DMS153 treated with DMSO at 0.1 percent for 48 hours (cell line): Measurements from ENCODE around the gene TTC39B.
A peak's percentile ranks its signal among the peaks of the same experiment; 100 is the strongest.

Experiments used
- DNase-seq: peaks from one replicate; lab custom pipeline; 2025; ENCODE audit not compliant: unreplicated experiment; lab: John Stamatoyannopoulos, UW

The TTC39B gene

DNA sequence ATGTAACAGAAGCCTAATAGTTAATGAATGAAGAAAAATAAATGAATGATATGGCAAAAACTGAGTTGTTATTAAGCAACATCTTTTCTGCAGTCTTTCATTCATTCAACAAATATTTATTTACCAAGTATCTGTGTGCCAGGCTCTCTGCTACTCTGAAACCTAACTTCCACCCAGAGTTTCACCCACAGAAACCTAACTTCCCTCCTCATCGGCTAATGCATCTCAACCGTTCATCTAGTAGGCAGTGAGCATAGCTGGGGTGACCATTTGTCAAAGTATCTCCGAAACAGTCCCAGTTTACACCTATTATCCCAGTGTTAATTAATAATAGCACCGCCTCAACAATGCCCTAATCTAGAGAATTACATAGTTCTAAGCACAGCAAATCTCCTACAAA is 1.5 kb downstream of the TTC39B start:
- DNase-seq = no peak

GRCh38 chr9:15304632-15305031 is 2.4 kb downstream of the TTC39B start:
- no peak for DNase-seq

- no peak for DNase-seq
Observed at GRCh38 chr9:15300218-15300617, 6.8 kb downstream of the TTC39B start.

GRCh38 chr9:15299374-15299939 is 7.6 kb downstream of the TTC39B start:
- no peak for DNase-seq

- no peak for DNase-seq
Observed at GRCh38 chr9:15298362-15298761, 8.7 kb downstream of the TTC39B start.

- DNase-seq = no peak
Observed at GRCh38 chr9:15295761-15296405, 11.1 kb downstream of the TTC39B start.

DNA sequence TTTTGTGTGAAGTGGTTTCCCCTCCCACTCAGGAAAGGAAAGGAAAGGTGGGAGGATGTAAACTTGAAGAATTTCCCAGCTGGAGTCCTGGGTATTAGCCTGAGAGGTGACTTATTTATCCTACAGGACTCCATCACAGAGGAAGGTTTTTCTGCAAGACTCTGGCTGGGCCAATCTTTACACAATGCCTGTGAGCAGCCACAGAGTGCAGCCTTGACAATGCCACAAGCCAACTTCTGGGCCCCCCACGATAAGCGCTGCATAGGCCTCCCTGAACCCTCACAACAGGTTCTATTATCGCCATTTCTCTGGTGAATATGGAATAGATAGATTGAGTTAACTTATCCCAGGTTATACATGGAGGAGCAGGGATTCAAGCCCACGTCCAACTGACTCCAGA is 12.4 kb downstream of the TTC39B start:
- DNase-seq = no peak

DNA sequence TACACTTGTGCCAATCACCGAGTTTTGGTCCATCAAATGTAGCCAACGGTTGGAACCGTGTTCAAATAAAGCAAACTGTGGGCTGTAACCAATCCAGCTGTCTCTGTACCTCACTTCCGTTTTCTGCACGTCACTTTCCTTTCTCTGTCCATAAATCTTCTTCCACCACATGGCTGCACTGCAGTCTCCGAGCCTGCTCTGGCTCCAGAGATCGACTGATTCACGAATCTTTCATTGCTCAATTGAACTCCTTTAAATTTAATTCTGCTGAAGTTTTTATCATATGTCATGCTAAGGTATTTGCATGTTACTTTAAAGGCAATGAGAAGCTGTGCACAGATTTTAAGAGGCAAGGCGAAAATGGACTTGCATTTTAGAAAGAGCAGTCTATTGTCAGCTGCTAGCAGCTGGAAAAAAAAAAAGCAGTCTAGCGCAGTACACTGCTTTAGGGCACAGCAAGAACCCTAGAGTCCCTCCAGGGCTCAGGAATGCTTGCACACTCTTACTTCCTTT is 13.2 kb downstream of the TTC39B start:
- no peak for DNase-seq

GRCh38 chr9:15293084-15293483 is 13.9 kb downstream of the TTC39B start:
- no peak for DNase-seq

DNA sequence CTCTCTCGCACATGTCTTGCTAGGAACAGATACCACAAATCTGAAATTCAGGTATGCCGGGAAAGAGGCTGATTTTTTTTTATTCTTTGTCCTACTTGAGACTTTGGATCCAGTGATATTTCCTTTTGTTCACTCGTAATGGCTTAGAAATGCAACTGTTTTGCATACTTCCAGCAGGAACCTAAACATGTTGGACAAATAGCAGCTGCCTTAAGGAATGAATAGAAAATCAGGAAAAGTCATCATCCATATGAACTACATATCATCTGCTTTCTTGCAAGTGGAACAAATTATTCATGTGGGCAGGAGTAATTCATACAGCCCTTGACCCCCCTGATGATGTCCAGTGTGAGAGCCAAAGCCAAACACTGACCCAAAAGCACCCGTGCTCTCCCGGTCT is 17.4 kb downstream of the TTC39B start:
- no peak for DNase-seq

- no peak for DNase-seq
Observed at GRCh38 chr9:15287309-15287708, 19.7 kb downstream of the TTC39B start.

GRCh38 chr9:15286161-15286821 is 20.7 kb downstream of the TTC39B start:
- DNase-seq = no peak

GRCh38 chr9:15282567-15283285 is 24.3 kb downstream of the TTC39B start:
- DNase-seq = no peak

- no peak for DNase-seq
Observed at GRCh38 chr9:15280647-15281046, 26.4 kb downstream of the TTC39B start.

- DNase-seq = no peak
Observed at GRCh38 chr9:15278839-15279238, 28.2 kb downstream of the TTC39B start.

GRCh38 chr9:15278091-15278687 is 28.8 kb downstream of the TTC39B start:
- no peak for DNase-seq

DNA sequence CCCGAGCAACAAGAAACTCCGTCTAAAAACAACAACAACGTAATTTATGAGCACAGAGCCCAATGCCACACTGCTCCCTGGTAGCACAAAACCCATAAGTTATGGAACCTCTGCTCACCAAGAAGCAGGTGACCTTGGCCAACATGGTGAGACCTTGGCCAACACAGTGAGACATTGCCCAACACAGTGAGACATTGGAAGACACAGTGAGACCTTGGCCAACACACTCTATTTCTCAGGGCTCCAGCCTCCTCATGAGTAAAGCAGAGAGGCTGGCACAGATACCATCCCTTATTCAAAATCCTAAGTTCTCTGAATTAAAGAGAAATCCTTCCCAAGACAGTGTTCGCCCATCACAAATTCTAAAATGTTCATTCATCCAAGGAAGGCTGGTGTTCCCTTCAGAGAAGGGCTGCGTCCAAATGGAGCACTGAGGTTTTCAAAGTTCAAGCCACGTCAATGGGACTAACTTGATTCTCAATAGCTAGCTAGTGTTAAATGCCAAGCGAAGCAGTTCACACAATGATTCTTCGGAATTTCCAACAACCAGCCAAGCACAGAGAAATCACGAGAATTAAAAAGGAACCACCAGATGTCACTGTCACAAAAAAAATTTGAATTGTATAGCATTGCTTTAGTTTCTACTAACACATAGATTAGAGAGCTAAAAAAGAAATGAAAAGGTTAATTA is 29.5 kb downstream of the TTC39B start:
- peak; percentile 8 for DNase-seq

GRCh38 chr9:15276328-15276938 is 30.6 kb downstream of the TTC39B start:
- DNase-seq = peak; percentile 38

DNA sequence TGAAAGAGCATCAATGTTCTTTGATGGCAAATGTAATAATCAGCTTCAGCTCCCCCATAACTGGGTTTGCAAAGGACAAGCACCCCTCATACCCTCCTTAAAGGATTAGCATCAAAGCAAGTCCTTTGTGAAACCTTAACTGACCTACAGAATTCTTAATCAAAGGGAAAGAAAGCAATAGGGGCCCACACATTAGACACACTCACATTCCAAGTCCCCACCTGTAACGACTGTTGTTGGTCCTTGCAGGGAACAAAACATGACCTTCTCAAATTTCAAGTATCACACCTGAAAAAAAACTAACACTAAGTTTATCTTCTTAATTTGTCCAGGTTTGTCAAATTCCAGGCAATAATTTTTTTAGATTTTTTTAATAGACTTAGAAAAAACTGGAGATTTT is 32.6 kb downstream of the TTC39B start:
- DNase-seq = no peak

DNA sequence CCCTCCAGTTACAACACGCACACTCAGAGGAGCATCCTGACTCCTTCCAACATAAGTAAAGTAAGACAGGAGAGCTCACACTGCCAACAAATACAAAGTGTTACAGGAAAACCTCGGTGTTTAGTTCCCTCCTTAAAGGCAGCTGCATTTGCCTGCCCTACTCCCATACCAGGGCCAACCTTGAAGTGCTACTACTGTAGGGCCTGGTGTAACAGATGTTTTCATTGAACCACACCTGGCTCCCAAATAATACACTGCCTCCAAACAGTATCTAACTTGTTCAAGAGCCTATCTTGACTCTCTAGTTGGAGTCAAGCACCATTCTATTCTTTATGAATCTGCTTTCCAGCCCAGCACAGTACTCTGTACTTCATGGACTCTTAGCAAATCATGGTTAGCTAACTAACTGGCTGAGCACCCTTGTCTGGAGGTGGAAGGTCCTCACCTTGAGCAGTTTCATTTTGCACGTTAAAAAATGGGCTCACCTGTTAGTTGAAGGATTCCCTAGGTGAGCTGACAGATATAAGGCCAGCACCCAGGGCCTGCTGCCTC is 34.6 kb downstream of the TTC39B start:
- no peak for DNase-seq
